ENCODE results near the gene TIMM44. TPM values are rescaled to one million over a fixed set of nuclear protein-coding genes. Genes with fewer than 3 reads are reported as not detected.
"Not testable (repeated sequence)": the region's sequence is repeated elsewhere in the genome, so short reads cannot be mapped to it uniquely, and the experiment has no call there.

The TIMM44 gene
- total and polyA plus RNA-seq, 2 donors = 31.2 to 60.2 TPM

DNA sequence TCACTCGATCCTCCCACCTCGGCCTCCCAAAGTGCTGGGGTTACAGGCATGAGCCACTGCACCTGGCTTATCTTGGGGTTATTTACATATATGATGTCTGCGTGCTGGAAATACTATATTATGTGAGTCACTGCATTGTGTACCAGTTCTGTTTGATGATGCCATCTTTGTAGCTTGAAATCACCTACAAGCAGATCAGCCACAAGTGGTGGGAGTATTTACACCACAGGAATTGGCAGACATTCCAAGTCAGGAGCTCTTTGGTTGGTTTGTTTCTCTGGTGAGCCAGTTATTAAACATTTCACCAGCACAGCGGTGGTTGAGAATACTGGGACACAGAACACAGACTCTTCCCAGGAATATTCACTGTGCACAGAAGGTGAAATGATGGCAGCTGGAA, 4.5 kb upstream of the TIMM44 start:
- Histone ChIP-seq H3K36me3 (ENCODE audit: insufficient read depth) (no peaks in the 10 kb centered on the region), H3K4me1 (ENCODE audit: insufficient read depth) (no peaks in the 10 kb centered on the region), H3K4me3 (ENCODE audit: low read depth, low read length) (no peak overlapping the region), H3K27ac (ENCODE audit: low read depth) (no peak overlapping the region)
- no peak for DNase-seq (ENCODE audit: extremely low spot score)
- 95% methylated on average over 4 of the region's 4 CpGs for WGBS

DNA sequence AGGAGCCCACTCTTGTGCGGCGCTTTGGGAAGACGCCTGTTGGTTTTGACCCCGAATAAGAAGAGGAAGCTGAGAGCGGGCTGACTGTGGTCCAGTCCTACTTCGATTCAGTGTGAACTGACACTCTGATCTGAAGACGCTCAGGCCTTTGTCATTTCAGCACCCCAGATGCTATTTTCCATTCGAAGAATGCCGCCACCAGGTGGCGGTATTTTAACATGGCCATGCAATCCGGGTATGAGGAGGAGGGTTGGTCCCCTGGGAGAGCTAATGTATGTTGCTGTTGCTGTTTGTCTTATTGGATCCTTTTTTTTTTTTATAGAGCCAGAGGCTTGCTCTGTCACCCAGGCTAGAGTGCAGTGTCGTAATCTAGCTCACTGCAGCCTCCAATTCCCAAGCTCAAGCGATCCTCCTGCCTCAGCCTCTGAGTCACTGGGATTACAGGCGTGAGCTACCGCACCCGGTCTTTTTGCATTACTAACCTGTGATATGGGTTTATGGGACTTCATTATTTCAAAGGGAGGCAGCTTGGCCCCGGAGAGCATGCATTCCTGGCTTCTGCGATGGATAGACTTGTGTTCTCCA, 803 bp upstream of the TIMM44 start:
- peak; percentile 82 for DNase-seq (ENCODE audit: extremely low spot score)
- Histone ChIP-seq H3K4me1 (ENCODE audit: insufficient read depth) (peaks cover 3% of the 10 kb centered on the region), H3K36me3 (ENCODE audit: insufficient read depth) (no peaks in the 10 kb centered on the region), H3K4me3 (ENCODE audit: low read depth, low read length) (peak overlapping the region; percentile 14), H3K27ac (ENCODE audit: low read depth) (peak overlapping the region; percentile 63)
- WGBS = 28% methylated on average over 18 of the region's 18 CpGs

GRCh38 chr19:7942981-7943443, 454 bp downstream of the TIMM44 start:
- H3K36me3 ChIP-seq (ENCODE audit: insufficient read depth) = no peaks in the 10 kb centered on the region
- peak overlapping the region; percentile 94 for H3K27ac ChIP-seq (ENCODE audit: low read depth)
- DNase-seq (ENCODE audit: extremely low spot score) = no peak
- peak overlapping the region; percentile 66 for H3K4me3 ChIP-seq (ENCODE audit: low read depth, low read length)
- peaks cover 3% of the 10 kb centered on the region for H3K4me1 ChIP-seq (ENCODE audit: insufficient read depth)
- WGBS = 4% methylated on average over 33 of the region's 33 CpGs

DNA sequence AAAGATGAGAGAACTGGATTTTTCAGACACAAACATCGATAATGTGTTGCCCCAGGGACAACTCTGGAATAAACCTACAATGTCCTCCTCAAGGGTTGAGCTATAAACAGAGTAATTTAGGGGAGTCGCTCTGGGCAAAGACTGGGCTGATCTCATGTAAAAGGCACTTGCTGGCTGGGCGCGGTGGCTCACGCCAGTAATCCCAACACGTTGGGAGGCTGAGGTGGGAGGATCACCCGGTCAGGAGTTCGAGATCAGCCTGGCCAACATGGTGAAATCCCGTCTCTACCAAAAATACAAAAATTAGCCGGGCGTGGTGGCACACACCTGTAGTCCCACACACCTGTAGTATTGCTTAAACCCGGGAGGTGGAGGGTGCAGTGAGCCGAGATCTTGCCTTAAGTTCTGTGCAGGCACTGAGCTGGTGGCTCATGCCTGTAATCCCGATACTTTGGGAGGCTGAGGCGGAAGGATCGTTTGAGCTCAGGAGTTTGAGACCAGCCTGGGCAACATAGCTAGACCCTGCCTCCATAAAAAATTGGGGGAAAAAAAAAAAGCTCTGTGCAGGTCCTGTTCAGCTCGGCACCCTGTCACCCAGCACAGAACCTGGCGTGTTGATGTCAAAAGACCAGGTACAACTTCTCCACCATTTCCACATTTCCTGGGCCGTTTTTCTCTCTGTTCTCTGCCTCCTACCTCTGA, 1.4 kb downstream of the TIMM44 start:
- Histone ChIP-seq H3K27ac (ENCODE audit: low read depth) (no peak overlapping the region), H3K36me3 (ENCODE audit: insufficient read depth) (no peaks in the 10 kb centered on the region), H3K4me1 (ENCODE audit: insufficient read depth) (peaks cover 3% of the 10 kb centered on the region), H3K4me3 (ENCODE audit: low read depth, low read length) (no peak overlapping the region)
- DNase-seq (ENCODE audit: extremely low spot score) = no peak
- WGBS = 91% methylated on average over 19 of the region's 19 CpGs

- Histone ChIP-seq H3K4me1 (ENCODE audit: insufficient read depth) (peaks cover 3% of the 10 kb centered on the region), H3K36me3 (ENCODE audit: insufficient read depth) (no peaks in the 10 kb centered on the region), H3K4me3 (ENCODE audit: low read depth, low read length) (no peak overlapping the region), H3K27ac (ENCODE audit: low read depth) (no peak overlapping the region)
- 93% methylated on average over 13 of the region's 13 CpGs for WGBS
- no peak for DNase-seq (ENCODE audit: extremely low spot score)
Observed at GRCh38 chr19:7940841-7941240, 2.6 kb downstream of the TIMM44 start.

DNA sequence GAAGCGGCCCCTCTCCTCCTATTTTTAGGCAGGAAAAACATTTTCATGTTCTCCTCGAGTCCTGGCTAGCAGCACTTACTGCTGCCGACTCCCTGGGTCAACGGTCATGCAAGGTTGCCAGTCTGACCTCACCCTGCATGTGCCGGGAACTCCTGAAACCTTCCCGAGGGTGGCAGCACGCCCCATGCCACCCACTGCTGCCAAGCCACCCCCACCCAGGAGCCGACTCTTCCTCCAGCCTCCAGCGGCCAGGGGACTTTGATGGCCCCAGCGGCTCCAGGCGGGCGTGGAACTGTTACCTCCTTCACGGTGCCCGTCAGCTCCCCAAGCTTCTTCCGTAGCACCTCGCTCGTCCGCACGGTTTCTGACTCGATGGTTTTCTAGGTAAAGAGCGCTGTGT, 8.7 kb downstream of the TIMM44 start:
- WGBS = 92% methylated on average over 21 of the region's 21 CpGs
- Histone ChIP-seq H3K4me3 (ENCODE audit: low read depth, low read length) (no peak overlapping the region), H3K36me3 (ENCODE audit: insufficient read depth) (peaks cover 21% of the 10 kb centered on the region), H3K27ac (ENCODE audit: low read depth) (no peak overlapping the region), H3K4me1 (ENCODE audit: insufficient read depth) (no peaks in the 10 kb centered on the region)
- DNase-seq (ENCODE audit: extremely low spot score) = no peak

GRCh38 chr19:7933828-7934725, 9.4 kb downstream of the TIMM44 start:
- Histone ChIP-seq H3K4me3 (ENCODE audit: low read depth, low read length) (no peak overlapping the region), H3K27ac (ENCODE audit: low read depth) (no peak overlapping the region), H3K4me1 (ENCODE audit: insufficient read depth) (no peaks in the 10 kb centered on the region), H3K36me3 (ENCODE audit: insufficient read depth) (peaks cover 21% of the 10 kb centered on the region)
- DNase-seq (ENCODE audit: extremely low spot score) = no peak
- WGBS = 88% methylated on average over 55 of the region's 55 CpGs

- WGBS = 84% methylated on average over 14 of the region's 14 CpGs
- no peaks in the 10 kb centered on the region for H3K4me1 ChIP-seq (ENCODE audit: insufficient read depth)
- H3K36me3 ChIP-seq (ENCODE audit: insufficient read depth) = peaks cover 21% of the 10 kb centered on the region
- no peak overlapping the region for H3K27ac ChIP-seq (ENCODE audit: low read depth)
- DNase-seq (ENCODE audit: extremely low spot score) = no peak
- no peak overlapping the region for H3K4me3 ChIP-seq (ENCODE audit: low read depth, low read length)
Observed at GRCh38 chr19:7933411-7933810, 10.1 kb downstream of the TIMM44 start.

DNA sequence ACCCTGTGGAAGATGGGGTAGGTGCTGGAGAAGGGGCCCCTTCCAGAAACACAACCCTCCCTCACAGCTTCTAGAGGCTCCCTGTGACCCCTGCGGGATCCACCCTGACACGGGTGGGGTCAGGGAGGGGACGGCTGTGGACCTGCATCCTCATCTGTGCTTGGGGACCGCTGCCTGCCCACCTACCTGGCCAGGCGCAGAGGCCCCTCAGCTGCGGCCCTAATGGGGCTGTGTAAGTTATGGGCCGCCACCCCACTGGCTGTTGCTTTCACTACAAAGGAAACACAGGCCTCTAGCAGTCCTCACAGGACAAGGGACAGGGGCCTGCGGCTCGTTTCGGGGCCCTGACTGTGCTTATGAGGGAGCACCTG, 10.6 kb downstream of the TIMM44 start:
- 92% methylated on average over 10 of the region's 10 CpGs for WGBS
- Histone ChIP-seq H3K4me1 (ENCODE audit: insufficient read depth) (no peaks in the 10 kb centered on the region), H3K36me3 (ENCODE audit: insufficient read depth) (peaks cover 21% of the 10 kb centered on the region), H3K4me3 (ENCODE audit: low read depth, low read length) (no peak overlapping the region), H3K27ac (ENCODE audit: low read depth) (no peak overlapping the region)
- DNase-seq (ENCODE audit: extremely low spot score) = no peak

- H3K27ac ChIP-seq (ENCODE audit: low read depth) = no peak overlapping the region
- H3K36me3 ChIP-seq (ENCODE audit: insufficient read depth) = peaks cover 21% of the 10 kb centered on the region
- DNase-seq (ENCODE audit: extremely low spot score) = no peak
- H3K4me3 ChIP-seq (ENCODE audit: low read depth, low read length) = no peak overlapping the region
- H3K4me1 ChIP-seq (ENCODE audit: insufficient read depth) = no peaks in the 10 kb centered on the region
- 90% methylated on average over 32 of the region's 32 CpGs for WGBS
Observed at GRCh38 chr19:7932276-7932929, 11.1 kb downstream of the TIMM44 start.

GRCh38 chr19:7931221-7932061, 12.0 kb downstream of the TIMM44 start:
- WGBS = 81% methylated on average over 36 of the region's 36 CpGs
- DNase-seq (ENCODE audit: extremely low spot score) = no peak

GRCh38 chr19:7930765-7931164, 12.7 kb downstream of the TIMM44 start:
- H3K4me1 ChIP-seq (ENCODE audit: insufficient read depth) = no peaks in the 10 kb centered on the region
- DNase-seq (ENCODE audit: extremely low spot score) = no peak
- 54% methylated on average over 7 of the region's 7 CpGs for WGBS
- no peak overlapping the region for H3K27ac ChIP-seq (ENCODE audit: low read depth)
- no peak overlapping the region for H3K4me3 ChIP-seq (ENCODE audit: low read depth, low read length)
- H3K36me3 ChIP-seq (ENCODE audit: insufficient read depth) = peaks cover 21% of the 10 kb centered on the region

More at GRCh38 chr19:7931221-7932061, 12.0 kb downstream of the TIMM44 start:
- H3K4me3 ChIP-seq (ENCODE audit: low read depth, low read length) = no peak overlapping the region
- H3K36me3 ChIP-seq (ENCODE audit: insufficient read depth) = peaks cover 21% of the 10 kb centered on the region
- no peak overlapping the region for H3K27ac ChIP-seq (ENCODE audit: low read depth)
- no peaks in the 10 kb centered on the region for H3K4me1 ChIP-seq (ENCODE audit: insufficient read depth)

DNA sequence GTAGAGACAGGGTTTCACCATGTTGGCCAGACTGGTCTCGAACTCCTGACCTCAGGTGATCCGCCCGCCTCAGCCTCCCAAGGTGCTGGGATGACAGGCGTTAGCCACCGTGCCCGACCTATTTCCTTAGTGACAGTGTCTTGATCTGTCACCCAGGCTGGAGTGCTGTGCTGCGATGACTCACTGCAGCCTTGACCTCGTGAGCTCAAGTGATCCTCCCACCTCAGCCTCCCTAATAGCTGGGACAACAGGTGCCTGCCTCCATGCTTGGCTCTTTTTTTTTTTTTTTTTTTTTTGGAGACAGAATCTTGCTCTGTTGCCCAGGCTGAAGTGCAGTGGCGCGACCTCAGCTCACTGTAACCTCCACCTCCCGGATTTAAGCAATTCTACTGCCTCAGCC, 13.4 kb downstream of the TIMM44 start:
- not testable (repeated sequence) for H3K4me3 ChIP-seq (ENCODE audit: low read depth, low read length); DNase-seq (ENCODE audit: extremely low spot score); H3K27ac ChIP-seq (ENCODE audit: low read depth); H3K4me1 ChIP-seq (ENCODE audit: insufficient read depth)
- 84% methylated on average over 11 of the region's 11 CpGs for WGBS
- peaks cover 21% of the 10 kb centered on the region for H3K36me3 ChIP-seq (ENCODE audit: insufficient read depth)
